Head of caudate nucleus (tissue), 42 donors: ENCODE data around the gene LRRC59.

Experiments
- DNase-seq, 42 donors: peaks; one replicate each; pipeline versions ENCODE4 v3.0.0 to v3.0.0-alpha.2; 2020 to 2021; ENCODE audit warnings: mixed read lengths in 7 of 42
- intact Hi-C: fragments of 100-400 bp; cut with DNase I; formaldehyde crosslinking; loops from one replicate; pipeline ENCODE4 v1.15.0; 2022

LRRC59 gene

GRCh38 chr17:50332196-50332595 is 65.1 kb downstream of the LRRC59 start:
- peak in 1 of 42 donors; percentile 15 for DNase-seq
- intact Hi-C loops = no loop called here
